Activated CD8-positive, alpha-beta memory T cell treated with anti-CD3 and anti-CD28 coated beads, Interleukin-2, amount 50 U/mL, for 1 hour (primary cell): Measurements from ENCODE around the gene IDUA.

Source experiments
- DNase-seq: peaks from one replicate; pipeline ENCODE4 v3.0.0-alpha.2; 2020; ENCODE audit errors: extremely low read depth

IDUA gene

GRCh38 chr4:1030559-1030958 lies 43.7 kb downstream of the IDUA start:
- no peak for DNase-seq

GRCh38 chr4:1031346-1031745 lies 44.5 kb downstream of the IDUA start:
- DNase-seq, result no peak

GRCh38 chr4:1031956-1032795 lies 45.3 kb downstream of the IDUA start:
- DNase-seq, result no peak

GRCh38 chr4:1032861-1033260 lies 46.0 kb downstream of the IDUA start:
- DNase-seq, result no peak

GRCh38 chr4:1033840-1034551 lies 47.2 kb downstream of the IDUA start:
- DNase-seq, result no peak

- DNase-seq, result no peak
Measured at GRCh38 chr4:1035510-1035909, 48.7 kb downstream of the IDUA start.

- no peak for DNase-seq
Measured at GRCh38 chr4:1036095-1036494, 49.3 kb downstream of the IDUA start.

GRCh38 chr4:1036976-1037810 lies 50.3 kb downstream of the IDUA start:
- DNase-seq, result no peak

GRCh38 chr4:1038948-1039492 lies 52.2 kb downstream of the IDUA start:
- DNase-seq, result no peak

- DNase-seq, result no peak
Measured at GRCh38 chr4:1039493-1040343, 52.9 kb downstream of the IDUA start.

GRCh38 chr4:1040344-1041146 lies 53.7 kb downstream of the IDUA start:
- DNase-seq, result no peak

GRCh38 chr4:1041147-1041935 lies 54.5 kb downstream of the IDUA start:
- no peak for DNase-seq

GRCh38 chr4:1041936-1042330 lies 55.1 kb downstream of the IDUA start:
- no peak for DNase-seq

- DNase-seq, result no peak
Measured at GRCh38 chr4:1042352-1043055, 55.7 kb downstream of the IDUA start.

GRCh38 chr4:1043162-1043561 lies 56.3 kb downstream of the IDUA start:
- no peak for DNase-seq

- no peak for DNase-seq
Measured at GRCh38 chr4:1043651-1044468, 57.0 kb downstream of the IDUA start.

- DNase-seq, result no peak
Measured at GRCh38 chr4:1044469-1045192, 57.8 kb downstream of the IDUA start.
